22Rv1 (cell line): Measurements from ENCODE around the gene PFN1.

ENCODE experiments used
- ZFX ChIP-seq: fragments of 450-650 bp; IDR thresholded peaks from 2 replicates; pipeline ENCODE4 v1.6.1; 2017; ENCODE audit warnings: antibody characterized with exemption, borderline replicate concordance
- TF ChIP-seq, protein P1 (sequence below): fragments of 450-650 bp; IDR thresholded peaks from 2 replicates; pipeline ENCODE4 v1.5.1; 2017; ENCODE audit warnings: mild to moderate bottlenecking

GRCh38 chr17:4900231-4901107, 47.9 kb downstream of the PFN1 start:
- TF ChIP-seq, protein P1, sequence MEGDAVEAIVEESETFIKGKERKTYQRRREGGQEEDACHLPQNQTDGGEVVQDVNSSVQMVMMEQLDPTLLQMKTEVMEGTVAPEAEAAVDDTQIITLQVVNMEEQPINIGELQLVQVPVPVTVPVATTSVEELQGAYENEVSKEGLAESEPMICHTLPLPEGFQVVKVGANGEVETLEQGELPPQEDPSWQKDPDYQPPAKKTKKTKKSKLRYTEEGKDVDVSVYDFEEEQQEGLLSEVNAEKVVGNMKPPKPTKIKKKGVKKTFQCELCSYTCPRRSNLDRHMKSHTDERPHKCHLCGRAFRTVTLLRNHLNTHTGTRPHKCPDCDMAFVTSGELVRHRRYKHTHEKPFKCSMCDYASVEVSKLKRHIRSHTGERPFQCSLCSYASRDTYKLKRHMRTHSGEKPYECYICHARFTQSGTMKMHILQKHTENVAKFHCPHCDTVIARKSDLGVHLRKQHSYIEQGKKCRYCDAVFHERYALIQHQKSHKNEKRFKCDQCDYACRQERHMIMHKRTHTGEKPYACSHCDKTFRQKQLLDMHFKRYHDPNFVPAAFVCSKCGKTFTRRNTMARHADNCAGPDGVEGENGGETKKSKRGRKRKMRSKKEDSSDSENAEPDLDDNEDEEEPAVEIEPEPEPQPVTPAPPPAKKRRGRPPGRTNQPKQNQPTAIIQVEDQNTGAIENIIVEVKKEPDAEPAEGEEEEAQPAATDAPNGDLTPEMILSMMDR: no peak
- no peak for TF ChIP-seq ZFX
